ENCODE measurements around the gene RFX1. TPM values are rescaled to one million over a fixed set of nuclear protein-coding genes. Genes with fewer than 3 reads are reported as not detected.

The RFX1 gene
- total and polyA plus RNA-seq, 9 of the 15 experiments (the other 6 are each of a cell fraction or from before 2014, with no cell fraction given), result 0.14 to 19.3 (median 1.2) TPM

GRCh38 chr19:14023404-14024235 lies 17.5 kb upstream of the RFX1 start (continued):
- TF ChIP-seq UBTF (IDR thresholded peaks at IDR 0.05; ENCODE audit: borderline replicate concordance in 1 of 2, low read depth in 2 of 2, low read length in 2 of 2), result no peak
- TF ChIP-seq, protein P1, sequence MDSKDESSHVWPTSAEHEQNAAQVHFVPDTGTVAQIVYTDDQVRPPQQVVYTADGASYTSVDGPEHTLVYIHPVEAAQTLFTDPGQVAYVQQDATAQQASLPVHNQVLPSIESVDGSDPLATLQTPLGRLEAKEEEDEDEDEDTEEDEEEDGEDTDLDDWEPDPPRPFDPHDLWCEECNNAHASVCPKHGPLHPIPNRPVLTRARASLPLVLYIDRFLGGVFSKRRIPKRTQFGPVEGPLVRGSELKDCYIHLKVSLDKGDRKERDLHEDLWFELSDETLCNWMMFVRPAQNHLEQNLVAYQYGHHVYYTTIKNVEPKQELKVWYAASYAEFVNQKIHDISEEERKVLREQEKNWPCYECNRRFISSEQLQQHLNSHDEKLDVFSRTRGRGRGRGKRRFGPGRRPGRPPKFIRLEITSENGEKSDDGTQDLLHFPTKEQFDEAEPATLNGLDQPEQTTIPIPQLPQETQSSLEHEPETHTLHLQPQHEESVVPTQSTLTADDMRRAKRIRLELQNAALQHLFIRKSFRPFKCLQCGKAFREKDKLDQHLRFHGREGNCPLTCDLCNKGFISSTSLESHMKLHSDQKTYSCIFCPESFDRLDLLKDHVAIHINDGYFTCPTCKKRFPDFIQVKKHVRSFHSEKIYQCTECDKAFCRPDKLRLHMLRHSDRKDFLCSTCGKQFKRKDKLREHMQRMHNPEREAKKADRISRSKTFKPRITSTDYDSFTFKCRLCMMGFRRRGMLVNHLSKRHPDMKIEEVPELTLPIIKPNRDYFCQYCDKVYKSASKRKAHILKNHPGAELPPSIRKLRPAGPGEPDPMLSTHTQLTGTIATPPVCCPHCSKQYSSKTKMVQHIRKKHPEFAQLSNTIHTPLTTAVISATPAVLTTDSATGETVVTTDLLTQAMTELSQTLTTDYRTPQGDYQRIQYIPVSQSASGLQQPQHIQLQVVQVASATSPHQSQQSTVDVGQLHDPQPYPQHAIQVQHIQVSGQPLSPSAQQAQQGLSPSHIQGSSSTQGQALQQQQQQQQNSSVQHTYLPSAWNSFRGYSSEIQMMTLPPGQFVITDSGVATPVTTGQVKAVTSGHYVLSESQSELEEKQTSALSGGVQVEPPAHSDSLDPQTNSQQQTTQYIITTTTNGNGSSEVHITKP (IDR thresholded peaks at IDR 0.05; ENCODE audit: partially characterized antibody), result no peak
- peak; percentile 57 for TF ChIP-seq CTBP1 (IDR thresholded peaks at IDR 0.05; ENCODE audit: borderline replicate concordance)
- TF ChIP-seq FOXJ2 (tag; IDR thresholded peaks at IDR 0.05), result no peak
- TF ChIP-seq MAZ (CRISPR knock-in tag; conservative IDR thresholded peaks at IDR 0.05 in 1 of 2, IDR thresholded peaks at IDR 0.05 in 1 of 2), result 0 out of 4 replicates have a peak, but pooled peaks of 1 of the 2 experiments have one; percentile 31
- peak; percentile 33 for TF ChIP-seq ADNP (tag; IDR thresholded peaks at IDR 0.05)
- TF ChIP-seq ATF1 (CRISPR knock-in tag; IDR thresholded peaks at IDR 0.05), result no peak
- no peak for TF ChIP-seq ATF1 (tag; IDR thresholded peaks at IDR 0.05)
- peak; percentile 74 to 77; a peak in 3 of 4 replicates for TF ChIP-seq KDM1A (IDR thresholded peaks at IDR 0.05)
- peak; percentile 79 for TF ChIP-seq ETV1 (tag; conservative IDR thresholded peaks at IDR 0.05; ENCODE audit: low read depth)
- TF ChIP-seq POU5F1 (IDR thresholded peaks at IDR 0.05; ENCODE audit: borderline replicate concordance, low read depth, low read length, partially characterized antibody), result no peak
- TF ChIP-seq E2F1 (CRISPR knock-in tag; IDR thresholded peaks at IDR 0.05), result no peak
- TF ChIP-seq, protein P2, sequence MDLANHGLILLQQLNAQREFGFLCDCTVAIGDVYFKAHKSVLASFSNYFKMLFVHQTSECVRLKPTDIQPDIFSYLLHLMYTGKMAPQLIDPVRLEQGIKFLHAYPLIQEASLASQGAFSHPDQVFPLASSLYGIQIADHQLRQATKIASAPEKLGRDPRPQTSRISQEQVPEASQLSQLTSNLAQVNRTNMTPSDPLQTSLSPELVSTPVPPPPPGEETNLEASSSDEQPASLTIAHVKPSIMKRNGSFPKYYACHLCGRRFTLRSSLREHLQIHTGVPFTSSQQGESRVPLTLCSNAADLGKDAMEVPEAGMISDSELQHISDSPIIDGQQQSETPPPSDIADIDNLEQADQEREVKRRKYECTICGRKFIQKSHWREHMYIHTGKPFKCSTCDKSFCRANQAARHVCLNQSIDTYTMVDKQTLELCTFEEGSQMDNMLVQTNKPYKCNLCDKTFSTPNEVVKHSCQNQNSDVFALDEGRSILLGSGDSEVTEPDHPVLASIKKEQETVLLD (IDR thresholded peaks at IDR 0.05), result 0 out of 2 replicates have a peak, but pooled peaks have one; percentile 18
- 0 out of 2 replicates have a peak, but pooled peaks have one; percentile 19 for TF ChIP-seq LARP7 (IDR thresholded peaks at IDR 0.05)
- TF ChIP-seq PTBP1 (IDR thresholded peaks at IDR 0.05; ENCODE audit: low read depth, low read length), result no peak
- TF ChIP-seq HOMEZ (CRISPR knock-in tag; IDR thresholded peaks at IDR 0.05), result no peak
- TF ChIP-seq L3MBTL2 (IDR thresholded peaks at IDR 0.05), result 0 out of 2 replicates have a peak, but pooled peaks have one; percentile 9
